GM10266 (cell line): ENCODE results near the gene ADORA1.

ENCODE experiments used
- DNase-seq: peaks from one replicate; pipeline ENCODE4 v3.0.0; 2012; ENCODE audit errors: extremely low spot score
- TF ChIP-seq, protein P1 (sequence below): IDR thresholded peaks from 2 replicates; pipeline ENCODE4 v1.5.1; 2012; ENCODE audit warnings: mild to moderate bottlenecking, low read depth; ENCODE audit not compliant: control insufficient read depth, insufficient read depth; ENCODE audit errors: missing control alignments

The ADORA1 gene

GRCh38 chr1:203089651-203090045 is 37.9 kb upstream of the ADORA1 start:
- DNase-seq, result no peak
- TF ChIP-seq, protein P1, sequence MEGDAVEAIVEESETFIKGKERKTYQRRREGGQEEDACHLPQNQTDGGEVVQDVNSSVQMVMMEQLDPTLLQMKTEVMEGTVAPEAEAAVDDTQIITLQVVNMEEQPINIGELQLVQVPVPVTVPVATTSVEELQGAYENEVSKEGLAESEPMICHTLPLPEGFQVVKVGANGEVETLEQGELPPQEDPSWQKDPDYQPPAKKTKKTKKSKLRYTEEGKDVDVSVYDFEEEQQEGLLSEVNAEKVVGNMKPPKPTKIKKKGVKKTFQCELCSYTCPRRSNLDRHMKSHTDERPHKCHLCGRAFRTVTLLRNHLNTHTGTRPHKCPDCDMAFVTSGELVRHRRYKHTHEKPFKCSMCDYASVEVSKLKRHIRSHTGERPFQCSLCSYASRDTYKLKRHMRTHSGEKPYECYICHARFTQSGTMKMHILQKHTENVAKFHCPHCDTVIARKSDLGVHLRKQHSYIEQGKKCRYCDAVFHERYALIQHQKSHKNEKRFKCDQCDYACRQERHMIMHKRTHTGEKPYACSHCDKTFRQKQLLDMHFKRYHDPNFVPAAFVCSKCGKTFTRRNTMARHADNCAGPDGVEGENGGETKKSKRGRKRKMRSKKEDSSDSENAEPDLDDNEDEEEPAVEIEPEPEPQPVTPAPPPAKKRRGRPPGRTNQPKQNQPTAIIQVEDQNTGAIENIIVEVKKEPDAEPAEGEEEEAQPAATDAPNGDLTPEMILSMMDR, result no peak

DNA sequence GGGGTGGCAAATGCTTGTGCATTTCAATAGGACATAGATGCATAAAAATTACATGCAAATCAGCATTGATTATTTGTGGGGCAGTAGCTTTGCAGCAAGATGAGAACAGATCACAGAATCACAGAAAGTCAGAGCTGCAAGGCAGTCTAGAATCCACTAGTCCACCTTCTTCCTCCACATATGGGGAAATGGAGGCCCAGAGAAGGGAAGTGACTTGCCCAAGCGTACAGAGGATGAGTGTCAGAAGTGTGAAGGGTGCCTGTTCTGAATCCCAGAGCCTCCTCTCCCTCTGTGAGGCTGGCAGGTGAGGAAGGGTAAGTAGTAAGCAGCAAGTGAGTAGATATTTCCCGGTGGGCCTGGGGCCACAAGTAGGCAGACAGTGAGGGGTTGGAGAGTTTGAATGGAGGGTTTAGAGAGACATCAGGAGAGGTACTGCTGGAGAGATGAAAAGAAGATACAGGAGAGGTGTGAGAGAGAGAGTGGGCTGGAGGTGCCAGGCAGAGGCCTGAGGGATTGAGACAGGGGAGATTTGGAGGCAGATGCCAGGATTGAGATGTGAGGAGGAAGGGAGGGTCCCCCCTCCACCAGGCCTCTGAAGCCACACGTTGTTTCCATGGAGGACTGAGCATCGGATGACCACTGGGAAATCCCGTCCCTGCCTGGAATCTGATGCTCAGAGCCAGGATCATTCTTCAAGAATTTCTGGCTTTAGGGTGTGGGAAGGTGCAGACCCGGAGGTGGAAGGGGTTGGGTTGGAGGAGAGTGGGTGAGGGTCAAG is 36.9 kb upstream of the ADORA1 start:
- DNase-seq, result no peak
- TF ChIP-seq, protein P1, result no peak

DNA sequence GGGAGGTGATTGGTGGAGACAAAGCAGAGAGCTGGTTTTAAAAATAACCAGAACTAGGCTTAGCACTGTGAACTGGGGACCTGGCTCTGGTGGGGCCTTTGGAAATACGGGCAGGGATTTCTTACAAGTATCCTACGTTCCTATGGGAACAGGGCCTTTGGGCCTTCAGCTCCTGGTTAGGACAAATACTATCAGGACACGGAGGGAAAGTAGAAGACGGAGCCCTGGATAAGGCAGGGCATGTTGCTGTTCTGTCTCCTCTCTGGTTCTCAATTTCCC is 36.4 kb upstream of the ADORA1 start:
- DNase-seq, result no peak
- TF ChIP-seq, protein P1, result no peak

GRCh38 chr1:203091761-203092330 is 35.7 kb upstream of the ADORA1 start:
- DNase-seq, result no peak

GRCh38 chr1:203093754-203094410 is 33.6 kb upstream of the ADORA1 start:
- TF ChIP-seq, protein P1, result no peak
- DNase-seq, result no peak

More at GRCh38 chr1:203091761-203092330, 35.7 kb upstream of the ADORA1 start:
- TF ChIP-seq, protein P1, result no peak

- TF ChIP-seq, protein P1, result no peak
- no peak for DNase-seq
Observed at GRCh38 chr1:203095061-203095690, 32.4 kb upstream of the ADORA1 start.
